OCI-LY1 (cell line): Measurements from ENCODE around the gene LENEP.

ENCODE experiments used
- H2AFZ ChIP-seq: fragments of 200-600 bp; sonication (generic), shearing (Covaris generic); 2 replicates; pipeline ENCODE4 v1.6.0; 2014; ENCODE audit warnings: antibody characterized with exemption, mild to moderate bottlenecking, low read length
- H3F3A ChIP-seq: fragments of 200-600 bp; sonication (generic), shearing (Covaris generic); 2 replicates; pipeline ENCODE4 v1.6.0; 2014; ENCODE audit warnings: mild to moderate bottlenecking, antibody characterized with exemption, low read length, moderate library complexity; ENCODE audit not compliant: insufficient read depth
- H3K27ac ChIP-seq: fragments of 200-600 bp; sonication (generic); 2 replicates; pipeline ENCODE4 v1.5.1; 2014; ENCODE audit warnings: low read length, mixed run types, mild to moderate bottlenecking, low read depth; ENCODE audit not compliant: poor library complexity, severe bottlenecking
- H3K27me3 ChIP-seq: fragments of 200-600 bp; sonication (generic); 2 replicates; pipeline ENCODE4 v1.6.0; 2014; ENCODE audit warnings: antibody characterized with exemption, mild to moderate bottlenecking, low read length, moderate library complexity; ENCODE audit not compliant: insufficient read depth
- H3K36me3 ChIP-seq: fragments of 200-600 bp; sonication (generic); 2 replicates; pipeline ENCODE4 v1.6.1; 2014; ENCODE audit warnings: mild to moderate bottlenecking, antibody characterized with exemption, low read length, moderate library complexity, mixed read lengths; ENCODE audit not compliant: insufficient read depth
- H3K4me1 ChIP-seq: fragments of 200-600 bp; sonication (generic); 2 replicates; pipeline ENCODE4 v1.5.1; 2014; ENCODE audit warnings: mild to moderate bottlenecking, low read length, moderate library complexity; ENCODE audit not compliant: insufficient read depth, severe bottlenecking
- H3K4me2 ChIP-seq: fragments of 200-600 bp; sonication (generic), shearing (Covaris generic); 2 replicates; pipeline ENCODE4 v1.6.1; 2014; ENCODE audit warnings: low read length
- H3K4me3 ChIP-seq: fragments of 200-600 bp; sonication (generic); 2 replicates; pipeline ENCODE4 v1.5.1; 2014; ENCODE audit warnings: low read length, low read depth, mild to moderate bottlenecking, mixed read lengths; ENCODE audit not compliant: poor library complexity, severe bottlenecking
- H3K79me2 ChIP-seq: fragments of 200-600 bp; shearing (Covaris generic); 2 replicates; pipeline ENCODE4 v1.6.1; 2016; ENCODE audit warnings: mixed run types, low read length, mixed read lengths; ENCODE audit not compliant: insufficient read depth
- H3K9ac ChIP-seq: fragments of 200-600 bp; sonication (generic), shearing (Covaris generic); 2 replicates; pipeline ENCODE4 v1.6.1; 2014; ENCODE audit warnings: mild to moderate bottlenecking, low read length, mixed read lengths
- H3K9me2 ChIP-seq: fragments of 200-600 bp; sonication (generic), shearing (Covaris generic); 2 replicates; pipeline ENCODE4 v1.6.1; 2014; ENCODE audit warnings: low read depth, mild to moderate bottlenecking, low read length, mixed read lengths
- H3K9me3 ChIP-seq: fragments of 200-600 bp; shearing (Covaris generic); 2 replicates; pipeline ENCODE4 v1.6.1; 2014; ENCODE audit warnings: low read length, mixed read lengths
- H4K20me1 ChIP-seq: fragments of 200-600 bp; sonication (generic), shearing (Covaris generic); 2 replicates; pipeline ENCODE4 v1.6.0; 2016; ENCODE audit warnings: mild to moderate bottlenecking, low read length; ENCODE audit not compliant: insufficient read depth
- EZH2 ChIP-seq: fragments of 200-600 bp; sonication (generic), shearing (Covaris generic); IDR thresholded peaks from 2 replicates; pipeline ENCODE4 v1.8.0; 2017; ENCODE audit warnings: borderline replicate concordance, mixed run types, mild to moderate bottlenecking, antibody characterized with exemption, low read length, moderate library complexity, mixed read lengths
- TF ChIP-seq, protein P1 (sequence below): fragments of 200-600 bp; sonication (generic), shearing (Covaris generic); IDR thresholded peaks from 2 replicates; pipeline ENCODE4 v1.5.1; 2017; ENCODE audit warnings: mild to moderate bottlenecking, antibody characterized with exemption, low read length, moderate library complexity, mixed read lengths

Gene LENEP

DNA sequence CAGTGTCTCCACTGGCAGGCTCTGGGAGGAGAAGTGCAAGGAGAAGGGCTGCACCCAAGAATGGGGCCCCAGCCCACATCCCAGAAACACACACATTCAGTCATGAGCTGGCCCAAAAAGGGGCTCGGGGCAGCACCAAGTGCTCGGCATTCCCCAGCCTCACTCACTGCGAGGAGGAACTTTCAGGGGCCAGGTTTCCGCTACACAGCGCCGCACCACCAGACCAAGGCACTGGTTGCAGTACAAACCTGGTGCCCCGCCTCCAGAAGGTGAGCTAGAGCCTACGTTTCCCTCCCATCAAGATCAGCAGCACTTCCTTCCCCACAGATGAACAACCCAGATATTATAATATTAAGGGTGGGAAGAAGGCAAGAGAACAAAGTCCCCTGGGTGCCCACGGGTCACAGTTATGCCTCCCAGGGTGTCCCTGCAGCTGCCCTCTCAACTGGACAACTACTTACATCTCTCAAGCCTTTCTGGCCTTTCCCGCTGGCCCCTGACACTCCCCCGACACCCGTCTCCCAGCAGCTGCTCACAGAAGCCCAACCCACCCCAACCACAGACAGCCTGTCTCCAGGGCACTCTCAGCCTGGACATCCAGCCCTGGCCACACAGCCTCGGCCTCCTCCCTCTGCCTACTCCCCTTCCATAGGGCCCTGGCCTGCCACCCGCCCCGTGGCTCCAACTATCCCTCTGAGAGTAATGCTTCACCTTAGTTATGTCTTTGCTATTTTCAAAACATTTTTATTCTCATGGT lies 41.3 kb upstream of the LENEP start:
- peak overlapping the region; percentile 89 for H3K27ac ChIP-seq
- H3K27me3 ChIP-seq: no peaks in the 10 kb centered on the region
- peaks cover 64% of the 10 kb centered on the region for H3K4me1 ChIP-seq
- no peaks in the 10 kb centered on the region for H3K9me3 ChIP-seq
- H3K9me2 ChIP-seq: no peaks in the 10 kb centered on the region
- no peak for TF ChIP-seq EZH2
- TF ChIP-seq, protein P1, sequence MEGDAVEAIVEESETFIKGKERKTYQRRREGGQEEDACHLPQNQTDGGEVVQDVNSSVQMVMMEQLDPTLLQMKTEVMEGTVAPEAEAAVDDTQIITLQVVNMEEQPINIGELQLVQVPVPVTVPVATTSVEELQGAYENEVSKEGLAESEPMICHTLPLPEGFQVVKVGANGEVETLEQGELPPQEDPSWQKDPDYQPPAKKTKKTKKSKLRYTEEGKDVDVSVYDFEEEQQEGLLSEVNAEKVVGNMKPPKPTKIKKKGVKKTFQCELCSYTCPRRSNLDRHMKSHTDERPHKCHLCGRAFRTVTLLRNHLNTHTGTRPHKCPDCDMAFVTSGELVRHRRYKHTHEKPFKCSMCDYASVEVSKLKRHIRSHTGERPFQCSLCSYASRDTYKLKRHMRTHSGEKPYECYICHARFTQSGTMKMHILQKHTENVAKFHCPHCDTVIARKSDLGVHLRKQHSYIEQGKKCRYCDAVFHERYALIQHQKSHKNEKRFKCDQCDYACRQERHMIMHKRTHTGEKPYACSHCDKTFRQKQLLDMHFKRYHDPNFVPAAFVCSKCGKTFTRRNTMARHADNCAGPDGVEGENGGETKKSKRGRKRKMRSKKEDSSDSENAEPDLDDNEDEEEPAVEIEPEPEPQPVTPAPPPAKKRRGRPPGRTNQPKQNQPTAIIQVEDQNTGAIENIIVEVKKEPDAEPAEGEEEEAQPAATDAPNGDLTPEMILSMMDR: no peak
- H3K4me3 ChIP-seq: peak overlapping the region; percentile 49
- no peak overlapping the region for H2AFZ ChIP-seq
- no peaks in the 10 kb centered on the region for H3K79me2 ChIP-seq
- H3K9ac ChIP-seq: peak overlapping the region; percentile 57; the same call in 1 of the 2 replicates
- H4K20me1 ChIP-seq: no peaks in the 10 kb centered on the region
- H3F3A ChIP-seq: no peaks in the 10 kb centered on the region
- H3K4me2 ChIP-seq: peak overlapping the region; percentile 74
- H3K36me3 ChIP-seq: peaks cover 8% of the 10 kb centered on the region; the same call in 1 of the 2 replicates

DNA sequence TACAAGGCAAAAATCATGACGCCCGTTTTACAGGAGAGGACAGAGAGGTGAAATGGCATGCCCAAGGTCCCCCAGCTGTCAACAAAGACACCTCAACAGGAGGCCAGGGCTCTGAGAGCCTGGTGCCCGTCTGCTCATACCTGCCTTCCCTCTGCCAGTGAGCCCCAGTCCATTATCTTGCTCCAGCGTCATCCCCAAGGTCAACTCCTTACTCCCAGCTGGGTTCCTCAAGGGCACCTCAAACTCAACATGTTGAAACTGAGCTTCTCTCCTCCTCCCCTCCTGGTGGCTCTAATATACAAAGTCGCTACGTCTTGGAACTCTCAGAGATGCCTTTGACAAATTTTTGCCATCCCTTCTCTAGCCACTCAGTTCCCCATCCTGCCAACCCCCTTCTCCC lies 40.7 kb upstream of the LENEP start:
- peaks cover 8% of the 10 kb centered on the region; the same call in 1 of the 2 replicates for H3K36me3 ChIP-seq
- H3K27ac ChIP-seq: peak overlapping the region; percentile 89
- H3K79me2 ChIP-seq: no peaks in the 10 kb centered on the region
- H3K4me1 ChIP-seq: peaks cover 64% of the 10 kb centered on the region
- no peaks in the 10 kb centered on the region for H3F3A ChIP-seq
- H3K9me3 ChIP-seq: no peaks in the 10 kb centered on the region
- H3K9me2 ChIP-seq: no peaks in the 10 kb centered on the region
- no peak overlapping the region for H2AFZ ChIP-seq
- H4K20me1 ChIP-seq: no peaks in the 10 kb centered on the region
- TF ChIP-seq EZH2: no peak
- TF ChIP-seq, protein P1: no peak
- H3K4me2 ChIP-seq: peak overlapping the region; percentile 74; the same call in 1 of the 2 replicates
- H3K27me3 ChIP-seq: no peaks in the 10 kb centered on the region
- H3K4me3 ChIP-seq: peak overlapping the region; percentile 49
- peak overlapping the region; percentile 21; the same call in 1 of the 2 replicates for H3K9ac ChIP-seq

DNA sequence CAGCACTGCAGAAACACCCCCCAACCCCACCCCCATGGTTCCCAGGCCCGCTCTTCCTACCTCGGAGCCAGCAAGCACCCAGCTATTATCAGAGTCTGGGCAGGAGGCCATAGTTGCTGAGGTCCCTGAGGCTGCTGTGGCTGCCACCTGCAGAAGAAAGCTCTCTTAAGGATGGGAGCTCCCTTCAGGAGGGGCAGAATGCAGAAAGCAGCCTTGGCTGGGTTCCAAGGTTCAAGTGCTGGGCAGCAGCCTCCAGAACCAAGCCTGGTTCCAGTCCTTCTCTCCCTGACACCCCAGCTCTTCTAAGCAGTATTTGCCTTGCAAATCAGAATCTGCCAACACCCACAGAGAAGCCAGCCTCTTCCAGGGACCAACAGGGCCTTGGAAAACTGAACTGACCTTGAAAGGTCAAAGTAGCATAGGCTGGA lies 39.8 kb upstream of the LENEP start:
- Histone ChIP-seq H4K20me1 (no peaks in the 10 kb centered on the region), H3K9me3 (no peaks in the 10 kb centered on the region), H3K79me2 (no peaks in the 10 kb centered on the region), H3K27me3 (no peaks in the 10 kb centered on the region), H3K9me2 (no peaks in the 10 kb centered on the region), H3F3A (no peaks in the 10 kb centered on the region), H3K27ac (peak overlapping the region; percentile 89), H3K4me2 (peak overlapping the region; percentile 74; the same call in 1 of the 2 replicates), H3K9ac (peak overlapping the region; percentile 21; the same call in 1 of the 2 replicates), H3K36me3 (peaks cover 12% of the 10 kb centered on the region; the same call in 1 of the 2 replicates), H3K4me1 (peaks cover 64% of the 10 kb centered on the region), H2AFZ (no peak overlapping the region), H3K4me3 (peak overlapping the region; percentile 49)
- TF ChIP-seq, protein P1: no peak
- TF ChIP-seq EZH2: no peak
